ENCODE measurements around the gene GNGT2. TPM values are rescaled to one million over a fixed set of nuclear protein-coding genes. Genes with fewer than 3 reads are reported as not detected.

Gene GNGT2
- total RNA-seq, 3 donors from 2014 or later: 0.48 to 0.66 TPM; not detected in 1

DNA sequence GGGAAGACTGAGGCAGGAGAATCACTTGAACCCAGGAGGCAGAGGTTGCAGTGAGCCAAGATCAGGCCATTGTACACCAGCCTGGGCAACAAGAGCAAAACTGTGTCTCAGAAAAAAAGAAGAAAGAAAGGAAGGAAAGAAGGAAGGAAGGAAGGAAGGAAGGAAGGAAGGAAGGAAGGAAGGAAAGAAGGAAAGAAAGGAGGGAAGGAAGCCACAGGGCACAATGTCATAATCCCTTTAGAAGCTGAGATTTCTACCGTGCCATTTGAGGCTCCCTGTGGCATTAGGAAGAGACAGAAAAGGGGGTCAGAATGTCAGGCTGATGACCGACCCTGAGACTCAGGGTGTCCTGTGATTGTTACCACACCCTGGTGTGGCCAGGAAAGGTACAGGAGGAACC, 6.6 kb downstream of the GNGT2 start:
- H3K36me3 ChIP-seq: no peaks in the 10 kb centered on the region
- DNase-seq (ENCODE audit: low spot score in 2 of 2): no peak
- no peaks in the 10 kb centered on the region for H3K4me1 ChIP-seq
- H3K9me3 ChIP-seq: no peaks in the 10 kb centered on the region
- TF ChIP-seq POLR2AphosphoS5 (IDR thresholded peaks at IDR 0.05) (no peak), POLR2A (IDR thresholded peaks at IDR 0.05) (no peak)
- TF ChIP-seq, protein P1, sequence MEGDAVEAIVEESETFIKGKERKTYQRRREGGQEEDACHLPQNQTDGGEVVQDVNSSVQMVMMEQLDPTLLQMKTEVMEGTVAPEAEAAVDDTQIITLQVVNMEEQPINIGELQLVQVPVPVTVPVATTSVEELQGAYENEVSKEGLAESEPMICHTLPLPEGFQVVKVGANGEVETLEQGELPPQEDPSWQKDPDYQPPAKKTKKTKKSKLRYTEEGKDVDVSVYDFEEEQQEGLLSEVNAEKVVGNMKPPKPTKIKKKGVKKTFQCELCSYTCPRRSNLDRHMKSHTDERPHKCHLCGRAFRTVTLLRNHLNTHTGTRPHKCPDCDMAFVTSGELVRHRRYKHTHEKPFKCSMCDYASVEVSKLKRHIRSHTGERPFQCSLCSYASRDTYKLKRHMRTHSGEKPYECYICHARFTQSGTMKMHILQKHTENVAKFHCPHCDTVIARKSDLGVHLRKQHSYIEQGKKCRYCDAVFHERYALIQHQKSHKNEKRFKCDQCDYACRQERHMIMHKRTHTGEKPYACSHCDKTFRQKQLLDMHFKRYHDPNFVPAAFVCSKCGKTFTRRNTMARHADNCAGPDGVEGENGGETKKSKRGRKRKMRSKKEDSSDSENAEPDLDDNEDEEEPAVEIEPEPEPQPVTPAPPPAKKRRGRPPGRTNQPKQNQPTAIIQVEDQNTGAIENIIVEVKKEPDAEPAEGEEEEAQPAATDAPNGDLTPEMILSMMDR (IDR thresholded peaks at IDR 0.05): no peak
- intact Hi-C loops (cut with DNase I; ENCODE audit: low total_unique reads): no loop called here
- H3K4me3 ChIP-seq: no peak overlapping the region
- H3K27me3 ChIP-seq: peaks cover 0 to 4% of the 10 kb centered on the region in 2 donors
- no peak overlapping the region for H3K27ac ChIP-seq

- no peak for DNase-seq (ENCODE audit: low spot score in 2 of 2)
Measured at GRCh38 chr17:49201481-49201927, 8.9 kb downstream of the GNGT2 start.

DNA sequence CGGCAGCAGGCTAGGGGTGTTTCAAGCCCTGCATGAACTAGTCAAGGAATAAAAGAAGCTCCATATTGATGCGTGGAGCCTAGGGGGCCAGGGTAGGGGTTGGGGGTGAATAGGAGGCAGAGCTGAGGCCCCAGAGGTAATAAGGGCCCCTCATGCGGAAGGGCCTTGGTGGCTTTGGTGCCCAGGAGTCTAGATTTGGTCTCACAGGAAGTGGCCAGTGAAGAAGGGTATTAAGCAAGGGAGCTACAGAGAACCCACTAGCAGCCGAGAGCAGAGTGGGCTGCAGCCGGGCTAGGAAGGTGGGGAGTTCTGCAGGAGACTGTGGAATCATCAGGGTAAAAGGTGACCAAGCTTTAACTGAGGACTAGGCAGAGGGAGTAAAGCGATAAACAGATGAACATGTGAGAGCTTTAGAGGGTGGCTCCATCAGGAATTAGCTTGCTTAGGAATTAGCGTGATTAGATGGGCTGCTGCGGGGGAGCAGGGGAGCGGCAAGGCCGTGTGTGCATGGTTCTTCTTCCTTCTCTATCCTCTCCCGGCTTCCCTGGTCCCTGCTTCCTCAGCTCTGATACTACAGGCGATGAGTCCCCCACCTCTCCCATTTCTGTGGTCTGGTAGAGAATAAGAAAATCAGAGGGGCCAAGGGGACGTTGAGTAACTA, 9.8 kb downstream of the GNGT2 start:
- H3K4me1 ChIP-seq: no peaks in the 10 kb centered on the region
- no peak overlapping the region for H3K27ac ChIP-seq
- TF ChIP-seq POLR2AphosphoS5 (IDR thresholded peaks at IDR 0.05): no peak
- TF ChIP-seq POLR2A (IDR thresholded peaks at IDR 0.05): no peak
- TF ChIP-seq, protein P1 (IDR thresholded peaks at IDR 0.05): no peak
- no peaks in the 10 kb centered on the region for H3K9me3 ChIP-seq
- no peak overlapping the region for H3K4me3 ChIP-seq
- H3K27me3 ChIP-seq: no peaks in the 10 kb centered on the region
- no peak for DNase-seq (ENCODE audit: low spot score in 2 of 2)
- H3K36me3 ChIP-seq: no peaks in the 10 kb centered on the region
- intact Hi-C loops (cut with DNase I; ENCODE audit: low total_unique reads): no loop called here

More at GRCh38 chr17:49201481-49201927, 8.9 kb downstream of the GNGT2 start:
- no peaks in the 10 kb centered on the region for H3K27me3 ChIP-seq
- no peak overlapping the region for H3K4me3 ChIP-seq
- TF ChIP-seq, protein P1 (IDR thresholded peaks at IDR 0.05): no peak
- no peak for TF ChIP-seq POLR2AphosphoS5 (IDR thresholded peaks at IDR 0.05)
- no peak for TF ChIP-seq POLR2A (IDR thresholded peaks at IDR 0.05)
- no peaks in the 10 kb centered on the region for H3K4me1 ChIP-seq
- H3K27ac ChIP-seq: no peak overlapping the region
- H3K36me3 ChIP-seq: no peaks in the 10 kb centered on the region
- intact Hi-C loops (cut with DNase I; ENCODE audit: low total_unique reads): no loop called here
- H3K9me3 ChIP-seq: no peaks in the 10 kb centered on the region

DNA sequence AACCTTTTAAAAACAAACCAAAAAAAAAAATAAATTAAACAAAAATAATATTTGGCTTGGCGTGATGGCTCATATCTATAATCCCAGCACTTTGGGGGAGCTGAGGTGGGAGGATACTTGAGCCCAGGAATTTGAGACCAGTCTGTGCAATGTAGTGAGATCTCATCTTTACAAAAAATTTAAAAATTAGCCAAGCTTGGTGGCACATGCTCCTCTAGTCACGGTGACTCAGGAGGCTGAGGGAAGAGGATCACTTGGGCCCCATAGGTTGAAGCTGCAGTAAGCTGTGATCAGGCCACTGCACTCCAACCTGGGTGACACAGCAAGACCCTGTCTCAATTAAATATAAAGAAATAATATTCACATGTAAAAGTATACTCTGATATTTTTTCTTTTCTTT, 12.2 kb downstream of the GNGT2 start:
- intact Hi-C loops (cut with DNase I; ENCODE audit: low total_unique reads): no loop called here

More for the DNA sequence above, 12.2 kb downstream of the GNGT2 start:
- Histone ChIP-seq H3K4me3 (no peak overlapping the region), H3K36me3 (no peaks in the 10 kb centered on the region), H3K27me3 (no peaks in the 10 kb centered on the region), H3K27ac (no peak overlapping the region), H3K4me1 (no peaks in the 10 kb centered on the region), H3K9me3 (no peaks in the 10 kb centered on the region)
- DNase-seq (ENCODE audit: low spot score in 2 of 2): no peak
- TF ChIP-seq, protein P1 (IDR thresholded peaks at IDR 0.05): no peak
- no peak for TF ChIP-seq POLR2A (IDR thresholded peaks at IDR 0.05)
- no peak for TF ChIP-seq POLR2AphosphoS5 (IDR thresholded peaks at IDR 0.05)
